Memory B cell (primary cell): ENCODE measurements around the gene MMP20.
A peak's percentile ranks its signal among the peaks of the same experiment; 100 is the strongest.

Experiments used
- ATAC-seq: fragments of 150-1000 bp; cut with Tn5 transposase; 2 replicates; pipeline ENCODE4 v1.10.0; 2021; ENCODE audit warnings: low read depth, mild to moderate bottlenecking, moderate library complexity
- DNase-seq, 2 donors: peaks; one replicate each; pipeline ENCODE4 v3.0.0; 2022; ENCODE audit warnings: low spot score in 2 of 2
- H3K27ac Mint-ChIP-seq: one replicate; pipeline ENCODE4 v1.8.0; 2022; ENCODE audit warnings: mild to moderate bottlenecking, moderate library complexity, mixed read lengths
- H3K27me3 Mint-ChIP-seq: one replicate; pipeline ENCODE4 v1.8.0; 2022; ENCODE audit warnings: mixed read lengths
- H3K36me3 Mint-ChIP-seq: one replicate; pipeline ENCODE4 v1.8.0; 2022; ENCODE audit warnings: mild to moderate bottlenecking, mixed read lengths
- H3K4me1 Mint-ChIP-seq: one replicate; pipeline ENCODE4 v1.8.0; 2022; ENCODE audit warnings: mixed read lengths
- H3K4me3 Mint-ChIP-seq: one replicate; pipeline ENCODE4 v1.8.0; 2022; ENCODE audit warnings: mild to moderate bottlenecking, moderate library complexity, mixed read lengths
- H3K9me3 Mint-ChIP-seq: one replicate; pipeline ENCODE4 v1.8.0; 2022; ENCODE audit warnings: mixed read lengths

Gene MMP20

GRCh38 chr11:102615077-102615893 is 9.8 kb downstream of the MMP20 start:
- no peak overlapping the region for H3K4me3 Mint-ChIP-seq
- no peaks in the 10 kb centered on the region for H3K9me3 Mint-ChIP-seq
- no peak for ATAC-seq
- DNase-seq, result no peak
- H3K36me3 Mint-ChIP-seq, result no peaks in the 10 kb centered on the region
- H3K4me1 Mint-ChIP-seq, result peaks cover 10% of the 10 kb centered on the region
- peaks cover 2% of the 10 kb centered on the region for H3K27me3 Mint-ChIP-seq
- H3K27ac Mint-ChIP-seq, result peak overlapping the region; percentile 12

GRCh38 chr11:102614485-102614884 is 10.6 kb downstream of the MMP20 start:
- Mint-ChIP-seq H3K36me3 (no peaks in the 10 kb centered on the region), H3K9me3 (no peaks in the 10 kb centered on the region), H3K4me1 (peaks cover 10% of the 10 kb centered on the region), H3K27me3 (no peaks in the 10 kb centered on the region), H3K27ac (no peak overlapping the region), H3K4me3 (no peak overlapping the region)
- ATAC-seq (no peak), DNase-seq (no peak)

GRCh38 chr11:102614031-102614430 is 11.1 kb downstream of the MMP20 start:
- Mint-ChIP-seq H3K4me3 (no peak overlapping the region), H3K27me3 (no peaks in the 10 kb centered on the region), H3K9me3 (no peaks in the 10 kb centered on the region), H3K27ac (no peak overlapping the region), H3K36me3 (no peaks in the 10 kb centered on the region), H3K4me1 (peaks cover 10% of the 10 kb centered on the region)
- DNase-seq (no peak), ATAC-seq (no peak)

GRCh38 chr11:102613450-102613849 is 11.7 kb downstream of the MMP20 start:
- Mint-ChIP-seq H3K9me3 (no peaks in the 10 kb centered on the region), H3K4me3 (no peak overlapping the region), H3K4me1 (peaks cover 10% of the 10 kb centered on the region), H3K36me3 (no peaks in the 10 kb centered on the region), H3K27ac (peak overlapping the region; percentile 31), H3K27me3 (no peaks in the 10 kb centered on the region)
- ATAC-seq (no peak), DNase-seq (no peak)

- peak overlapping the region; percentile 0 for H3K4me3 Mint-ChIP-seq
- no peak for DNase-seq
Observed at GRCh38 chr11:102611291-102611690, 13.8 kb downstream of the MMP20 start.

GRCh38 chr11:102610200-102610599 is 14.9 kb downstream of the MMP20 start:
- Mint-ChIP-seq H3K9me3 (no peaks in the 10 kb centered on the region), H3K4me3 (no peak overlapping the region), H3K27me3 (peaks cover 3% of the 10 kb centered on the region), H3K4me1 (peaks cover 10% of the 10 kb centered on the region), H3K27ac (no peak overlapping the region), H3K36me3 (no peaks in the 10 kb centered on the region)
- ATAC-seq, result peak; percentile 57
- DNase-seq, result no peak

More at GRCh38 chr11:102611291-102611690, 13.8 kb downstream of the MMP20 start:
- Mint-ChIP-seq H3K4me1 (peaks cover 10% of the 10 kb centered on the region), H3K27ac (peak overlapping the region; percentile 49), H3K36me3 (no peaks in the 10 kb centered on the region), H3K9me3 (no peaks in the 10 kb centered on the region), H3K27me3 (peaks cover 2% of the 10 kb centered on the region)
- ATAC-seq, result no peak

GRCh38 chr11:102608699-102609098 is 16.4 kb downstream of the MMP20 start:
- DNase-seq, result no peak

GRCh38 chr11:102604875-102605274 is 20.3 kb downstream of the MMP20 start:
- Mint-ChIP-seq H3K4me1 (no peaks in the 10 kb centered on the region), H3K27ac (no peak overlapping the region), H3K9me3 (no peaks in the 10 kb centered on the region), H3K27me3 (peaks cover 3% of the 10 kb centered on the region), H3K36me3 (no peaks in the 10 kb centered on the region), H3K4me3 (no peak overlapping the region)
- DNase-seq (no peak), ATAC-seq (no peak)

More at GRCh38 chr11:102608699-102609098, 16.4 kb downstream of the MMP20 start:
- H3K36me3 Mint-ChIP-seq, result no peaks in the 10 kb centered on the region
- no peak overlapping the region for H3K4me3 Mint-ChIP-seq
- ATAC-seq, result no peak
- no peaks in the 10 kb centered on the region for H3K9me3 Mint-ChIP-seq
- H3K27ac Mint-ChIP-seq, result no peak overlapping the region
- peaks cover 10% of the 10 kb centered on the region for H3K4me1 Mint-ChIP-seq
- H3K27me3 Mint-ChIP-seq, result peaks cover 3% of the 10 kb centered on the region

- Mint-ChIP-seq H3K36me3 (no peaks in the 10 kb centered on the region), H3K4me3 (no peak overlapping the region), H3K27me3 (peaks cover 3% of the 10 kb centered on the region), H3K27ac (no peak overlapping the region), H3K4me1 (no peaks in the 10 kb centered on the region), H3K9me3 (no peaks in the 10 kb centered on the region)
- ATAC-seq (no peak), DNase-seq (no peak)
Observed at GRCh38 chr11:102604011-102604410, 21.1 kb downstream of the MMP20 start.

- Mint-ChIP-seq H3K27me3 (peaks cover 3% of the 10 kb centered on the region), H3K4me1 (no peaks in the 10 kb centered on the region), H3K9me3 (no peaks in the 10 kb centered on the region), H3K4me3 (no peak overlapping the region), H3K27ac (no peak overlapping the region), H3K36me3 (no peaks in the 10 kb centered on the region)
- DNase-seq (no peak), ATAC-seq (no peak)
Observed at GRCh38 chr11:102603576-102603975, 21.6 kb downstream of the MMP20 start.

- H3K27ac Mint-ChIP-seq, result no peak overlapping the region
- no peaks in the 10 kb centered on the region for H3K36me3 Mint-ChIP-seq
- ATAC-seq, result no peak
Observed at GRCh38 chr11:102603091-102603490, 22.0 kb downstream of the MMP20 start.

GRCh38 chr11:102600666-102601065 is 24.5 kb downstream of the MMP20 start:
- H3K36me3 Mint-ChIP-seq, result no peaks in the 10 kb centered on the region
- no peaks in the 10 kb centered on the region for H3K9me3 Mint-ChIP-seq
- H3K27ac Mint-ChIP-seq, result no peak overlapping the region
- DNase-seq (no peak), ATAC-seq (no peak)
- H3K4me3 Mint-ChIP-seq, result no peak overlapping the region
- no peaks in the 10 kb centered on the region for H3K27me3 Mint-ChIP-seq
- H3K4me1 Mint-ChIP-seq, result no peaks in the 10 kb centered on the region

More at GRCh38 chr11:102603091-102603490, 22.0 kb downstream of the MMP20 start:
- Mint-ChIP-seq H3K4me3 (no peak overlapping the region), H3K4me1 (no peaks in the 10 kb centered on the region), H3K9me3 (no peaks in the 10 kb centered on the region), H3K27me3 (peaks cover 3% of the 10 kb centered on the region)
- no peak for DNase-seq

GRCh38 chr11:102599642-102600261 is 25.4 kb downstream of the MMP20 start:
- no peak for ATAC-seq
- no peak overlapping the region for H3K4me3 Mint-ChIP-seq
- H3K36me3 Mint-ChIP-seq, result no peaks in the 10 kb centered on the region
- H3K27me3 Mint-ChIP-seq, result no peaks in the 10 kb centered on the region
- H3K9me3 Mint-ChIP-seq, result no peaks in the 10 kb centered on the region
- H3K4me1 Mint-ChIP-seq, result no peaks in the 10 kb centered on the region
- H3K27ac Mint-ChIP-seq, result no peak overlapping the region
- DNase-seq, result no peak

- no peaks in the 10 kb centered on the region for H3K9me3 Mint-ChIP-seq
- no peaks in the 10 kb centered on the region for H3K36me3 Mint-ChIP-seq
- no peaks in the 10 kb centered on the region for H3K27me3 Mint-ChIP-seq
- no peak overlapping the region for H3K27ac Mint-ChIP-seq
- DNase-seq (no peak), ATAC-seq (no peak)
- no peaks in the 10 kb centered on the region for H3K4me1 Mint-ChIP-seq
- H3K4me3 Mint-ChIP-seq, result no peak overlapping the region
Observed at GRCh38 chr11:102598272-102598671, 26.9 kb downstream of the MMP20 start.
